ENCODE results near the gene MRPL9. TPM values are rescaled to one million over a fixed set of nuclear protein-coding genes. Genes with fewer than 3 reads are reported as not detected.

Gene MRPL9
- 77.1 and 80.3 TPM in 2 replicates for total RNA-seq (2014; rRNA removed; shearing (Covaris generic))

DNA sequence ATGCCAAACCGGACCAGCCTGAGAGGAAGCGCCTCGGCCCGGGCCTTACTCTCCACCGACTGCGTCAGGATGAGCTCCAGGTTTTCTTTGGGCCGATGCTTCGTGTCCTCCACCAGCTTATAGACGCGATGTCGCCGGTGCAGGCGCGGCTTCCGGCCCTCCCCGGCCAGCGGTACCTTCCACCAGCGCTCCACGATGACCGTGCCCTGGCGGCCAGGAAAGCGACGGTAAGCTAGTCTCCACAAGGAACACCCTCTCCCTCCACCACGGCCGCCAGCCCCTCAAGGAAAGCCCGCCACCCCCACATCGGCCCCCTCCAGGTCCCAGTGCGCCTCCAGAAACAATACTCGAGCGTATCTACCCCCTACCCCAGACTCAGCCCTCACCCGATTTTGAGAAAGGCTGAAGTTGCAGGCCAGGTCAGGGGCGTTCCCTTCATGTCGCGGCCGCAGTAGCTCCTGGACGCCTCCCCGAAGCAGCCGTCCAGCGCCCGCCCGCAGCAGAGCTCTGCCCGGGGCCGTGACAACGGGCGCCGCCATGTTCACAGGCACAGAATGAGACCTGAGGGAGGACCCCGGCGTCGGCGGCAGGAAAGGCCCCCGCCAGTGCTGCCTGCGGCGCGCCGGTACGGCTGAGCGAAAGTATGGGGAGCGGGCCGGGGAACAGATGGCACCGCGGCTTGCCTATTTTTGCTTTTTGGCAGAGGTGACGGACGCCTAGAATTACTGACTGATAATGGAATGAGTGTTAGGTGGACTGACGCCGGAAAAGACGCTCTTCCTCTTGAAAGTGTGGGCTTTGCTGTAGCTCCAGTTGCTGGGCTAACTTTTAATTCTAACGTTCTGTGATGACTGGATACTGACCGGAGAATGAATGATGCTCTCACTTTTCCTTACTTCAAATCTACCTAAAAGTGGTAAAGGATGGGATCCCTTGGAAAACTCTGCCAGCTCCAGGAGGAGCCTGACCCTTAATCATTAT, at the start of gene MRPL9:
Gene MRPL9, minus strand, starts transcription at position 556 of the 981 bp plus-strand sequence. Its CDS starts 17 bp downstream, at position 539.
- Histone ChIP-seq H3K36me3 (peaks cover 9% of the 10 kb centered on the region; the same call in 1 of the 2 replicates), H3K9me3 (replicated peaks) (no peaks in the 10 kb centered on the region), H3K27ac (peak within 1 kb of the TSS; percentile 64), H3K4me1 (peaks cover 4% of the 10 kb centered on the region; the same call in 1 of the 2 replicates), H3K27me3 (no peaks in the 10 kb centered on the region), H3K4me3 (peak within 1 kb of the TSS; percentile 86)
- DNase-seq = peak; percentile 87

GRCh38 chr1:151811181-151811580, 47.9 kb upstream of the MRPL9 start:
- H3K4me1 ChIP-seq = 0 out of 2 replicates have a peak, but pooled peaks cover 2% of the 10 kb centered on the region
- H3K9me3 ChIP-seq (replicated peaks) = no peaks in the 10 kb centered on the region
- DNase-seq = no peak
- no peak overlapping the region for H3K27ac ChIP-seq
- H3K27me3 ChIP-seq = no peaks in the 10 kb centered on the region
- H3K4me3 ChIP-seq = no peak overlapping the region
- no peaks in the 10 kb centered on the region for H3K36me3 ChIP-seq

DNA sequence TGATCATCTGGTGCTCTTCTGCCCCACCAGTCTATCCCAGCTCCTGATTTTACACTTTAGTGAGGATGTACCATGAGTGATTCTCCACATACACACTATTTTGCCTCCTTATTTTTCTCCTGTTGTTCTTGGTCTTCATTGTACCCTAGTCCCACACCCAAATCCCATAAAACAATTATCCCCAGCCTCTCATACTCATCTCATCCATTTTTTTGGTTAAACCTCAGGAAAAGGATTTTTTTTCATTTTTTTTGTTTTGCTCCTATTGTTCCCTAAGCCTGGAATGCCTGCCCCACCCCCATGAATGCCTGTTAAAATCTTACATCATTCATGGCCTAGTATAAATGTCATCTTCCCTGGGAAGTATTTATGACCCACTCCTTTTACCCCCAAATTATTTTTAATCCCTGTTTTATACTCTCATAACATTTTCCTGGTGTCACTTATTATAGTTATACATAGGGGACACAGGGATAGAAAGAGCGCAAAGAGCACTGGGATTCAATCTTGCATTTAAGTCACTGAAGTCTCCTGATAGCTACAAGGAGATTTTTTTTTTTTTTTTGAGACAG, 46.8 kb upstream of the MRPL9 start:
- DNase-seq = no peak
- Histone ChIP-seq H3K36me3 (no peaks in the 10 kb centered on the region), H3K4me3 (no peak overlapping the region), H3K27me3 (no peaks in the 10 kb centered on the region), H3K4me1 (0 out of 2 replicates have a peak, but pooled peaks cover 2% of the 10 kb centered on the region), H3K27ac (no peak overlapping the region), H3K9me3 (replicated peaks) (no peaks in the 10 kb centered on the region)

GRCh38 chr1:151809290-151809984, 46.1 kb upstream of the MRPL9 start:
- H3K27ac ChIP-seq = no peak overlapping the region
- DNase-seq = no peak
- H3K9me3 ChIP-seq (replicated peaks) = no peaks in the 10 kb centered on the region

DNA sequence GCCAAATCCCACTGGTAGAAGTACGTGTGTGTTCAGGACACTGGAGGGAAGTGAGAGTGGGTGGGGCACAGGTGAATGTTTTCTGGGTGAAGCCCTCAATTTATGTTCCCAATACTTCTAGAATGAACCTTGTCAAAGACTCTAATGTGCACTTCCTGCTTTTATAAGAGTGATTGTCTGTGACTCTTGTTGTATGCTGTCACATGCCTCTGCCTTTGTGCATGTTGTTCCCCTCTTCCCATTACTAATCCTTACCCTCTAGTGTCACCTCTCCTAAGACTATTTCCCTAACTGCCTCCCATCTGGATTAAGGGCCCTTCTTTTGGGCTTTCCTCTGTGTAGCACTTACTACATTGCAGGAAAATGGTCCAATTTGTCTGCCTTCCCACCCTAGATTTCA, 44.5 kb upstream of the MRPL9 start:
- H3K27me3 ChIP-seq = 0 out of 2 replicates have a peak, but pooled peaks cover 4% of the 10 kb centered on the region
- H3K27ac ChIP-seq = no peak overlapping the region
- no peaks in the 10 kb centered on the region for H3K9me3 ChIP-seq (replicated peaks)
- H3K4me3 ChIP-seq = no peak overlapping the region
- 0 out of 2 replicates have a peak, but pooled peaks cover 2% of the 10 kb centered on the region for H3K4me1 ChIP-seq
- DNase-seq = no peak
- H3K36me3 ChIP-seq = no peaks in the 10 kb centered on the region

More at GRCh38 chr1:151809290-151809984, 46.1 kb upstream of the MRPL9 start:
- H3K36me3 ChIP-seq = no peaks in the 10 kb centered on the region
- no peak overlapping the region for H3K4me3 ChIP-seq
- no peaks in the 10 kb centered on the region for H3K27me3 ChIP-seq
- H3K4me1 ChIP-seq = 0 out of 2 replicates have a peak, but pooled peaks cover 2% of the 10 kb centered on the region

GRCh38 chr1:151807131-151807530, 43.8 kb upstream of the MRPL9 start:
- Histone ChIP-seq H3K9me3 (replicated peaks) (no peaks in the 10 kb centered on the region), H3K4me3 (no peak overlapping the region), H3K27ac (no peak overlapping the region), H3K4me1 (0 out of 2 replicates have a peak, but pooled peaks cover 2% of the 10 kb centered on the region), H3K27me3 (0 out of 2 replicates have a peak, but pooled peaks cover 7% of the 10 kb centered on the region), H3K36me3 (no peaks in the 10 kb centered on the region)
- DNase-seq = no peak

GRCh38 chr1:151806170-151806569, 42.9 kb upstream of the MRPL9 start:
- H3K9me3 ChIP-seq (replicated peaks) = no peaks in the 10 kb centered on the region
- H3K27me3 ChIP-seq = 0 out of 2 replicates have a peak, but pooled peaks cover 10% of the 10 kb centered on the region
- no peak overlapping the region for H3K27ac ChIP-seq
- H3K4me1 ChIP-seq = no peaks in the 10 kb centered on the region
- no peak for DNase-seq
- H3K36me3 ChIP-seq = no peaks in the 10 kb centered on the region
- H3K4me3 ChIP-seq = no peak overlapping the region

- Histone ChIP-seq H3K27me3 (peaks cover 14% of the 10 kb centered on the region; the same call in 1 of the 2 replicates), H3K4me1 (no peaks in the 10 kb centered on the region), H3K27ac (no peak within 1 kb of the TSS), H3K9me3 (replicated peaks) (no peaks in the 10 kb centered on the region), H3K4me3 (no peak within 1 kb of the TSS), H3K36me3 (no peaks in the 10 kb centered on the region)
- no peak for DNase-seq
These were observed 41.9 kb upstream of the MRPL9 start, which contains the start of gene LINGO4 for GRCh38 chr1:151805066-151805820. Gene LINGO4 (minus strand): TSS chr1:151805419. CDS start chr1:151802704, 2,715 bp downstream.

DNA sequence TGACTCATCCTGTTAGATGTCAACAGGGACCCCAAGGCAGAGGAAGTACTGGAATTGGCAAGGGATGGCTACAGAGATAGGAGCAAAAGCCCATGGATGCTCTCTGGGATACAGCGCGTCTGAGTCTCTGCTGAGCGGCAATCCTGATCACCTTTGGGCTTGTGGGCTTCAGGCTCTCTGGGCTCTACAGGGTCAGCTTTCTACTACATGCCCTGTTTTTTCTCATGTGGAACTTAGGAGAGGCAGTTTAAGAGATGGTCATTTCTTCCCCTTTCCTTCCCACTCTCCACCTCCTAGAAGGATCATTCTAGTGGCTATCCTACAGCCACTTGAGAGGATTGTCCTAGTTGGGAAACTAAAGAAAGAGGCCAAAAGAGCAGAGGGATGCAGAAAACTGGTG, 40.6 kb upstream of the MRPL9 start:
- Histone ChIP-seq H3K27ac (no peak overlapping the region), H3K4me3 (no peak overlapping the region), H3K27me3 (peaks cover 14% of the 10 kb centered on the region; the same call in 1 of the 2 replicates), H3K36me3 (no peaks in the 10 kb centered on the region), H3K4me1 (no peaks in the 10 kb centered on the region), H3K9me3 (replicated peaks) (no peaks in the 10 kb centered on the region)
- no peak for DNase-seq

- no peak overlapping the region for H3K4me3 ChIP-seq
- no peak overlapping the region for H3K27ac ChIP-seq
- H3K9me3 ChIP-seq (replicated peaks) = no peaks in the 10 kb centered on the region
- peaks cover 20% of the 10 kb centered on the region; the same call in 1 of the 2 replicates for H3K27me3 ChIP-seq
- no peaks in the 10 kb centered on the region for H3K36me3 ChIP-seq
- DNase-seq = no peak
- H3K4me1 ChIP-seq = no peaks in the 10 kb centered on the region
These were observed 39.9 kb upstream of the MRPL9 start for GRCh38 chr1:151803164-151803563.

DNA sequence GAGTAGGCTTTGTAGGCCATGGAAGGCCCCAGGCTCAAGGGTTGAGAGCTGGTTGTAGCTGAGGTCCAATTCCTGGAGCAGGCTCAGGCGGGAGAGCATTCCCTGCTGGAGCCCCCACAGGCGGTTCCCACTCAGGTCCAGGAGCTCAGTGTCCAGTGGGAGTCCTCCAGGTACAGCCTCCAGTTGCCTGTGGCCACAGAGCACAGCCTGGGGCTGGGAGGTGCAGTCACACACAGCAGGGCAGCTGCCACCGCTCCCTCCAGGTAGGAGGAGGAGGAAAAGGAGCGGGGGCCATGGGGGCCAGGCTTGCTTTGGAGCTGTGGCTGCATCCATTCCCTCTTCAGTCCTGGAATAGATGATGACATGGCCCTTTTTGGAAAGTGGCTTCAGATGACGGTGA, 39.1 kb upstream of the MRPL9 start:
- H3K36me3 ChIP-seq = no peaks in the 10 kb centered on the region
- no peaks in the 10 kb centered on the region for H3K9me3 ChIP-seq (replicated peaks)
- H3K27ac ChIP-seq = no peak overlapping the region
- peaks cover 20% of the 10 kb centered on the region; the same call in 1 of the 2 replicates for H3K27me3 ChIP-seq
- H3K4me1 ChIP-seq = no peaks in the 10 kb centered on the region
- no peak for DNase-seq
- no peak overlapping the region for H3K4me3 ChIP-seq

DNA sequence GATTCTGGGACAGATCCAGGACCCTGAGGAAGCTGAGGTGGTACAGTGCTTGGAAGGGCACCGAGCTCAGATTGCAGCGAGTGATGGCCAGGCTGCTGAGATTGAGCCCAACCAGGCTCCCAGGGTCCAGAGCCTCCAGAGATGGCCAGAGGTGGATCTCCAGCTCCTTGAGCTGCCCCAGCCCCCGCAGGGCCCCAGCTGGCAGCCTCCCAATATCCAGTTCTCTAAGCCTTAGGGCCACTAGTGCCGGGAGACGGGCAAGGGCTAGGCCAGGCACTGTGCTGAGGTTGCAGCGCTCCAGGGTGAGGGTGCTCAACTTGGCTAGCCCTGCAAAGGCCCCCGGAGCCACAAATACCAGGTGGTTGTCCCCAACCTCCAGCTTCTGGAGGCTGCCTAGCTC, 38.5 kb upstream of the MRPL9 start:
- Histone ChIP-seq H3K27ac (no peak overlapping the region), H3K36me3 (no peaks in the 10 kb centered on the region), H3K4me3 (no peak overlapping the region), H3K4me1 (no peaks in the 10 kb centered on the region), H3K27me3 (peaks cover 20% of the 10 kb centered on the region; the same call in 1 of the 2 replicates), H3K9me3 (replicated peaks) (no peaks in the 10 kb centered on the region)
- DNase-seq = no peak

DNA sequence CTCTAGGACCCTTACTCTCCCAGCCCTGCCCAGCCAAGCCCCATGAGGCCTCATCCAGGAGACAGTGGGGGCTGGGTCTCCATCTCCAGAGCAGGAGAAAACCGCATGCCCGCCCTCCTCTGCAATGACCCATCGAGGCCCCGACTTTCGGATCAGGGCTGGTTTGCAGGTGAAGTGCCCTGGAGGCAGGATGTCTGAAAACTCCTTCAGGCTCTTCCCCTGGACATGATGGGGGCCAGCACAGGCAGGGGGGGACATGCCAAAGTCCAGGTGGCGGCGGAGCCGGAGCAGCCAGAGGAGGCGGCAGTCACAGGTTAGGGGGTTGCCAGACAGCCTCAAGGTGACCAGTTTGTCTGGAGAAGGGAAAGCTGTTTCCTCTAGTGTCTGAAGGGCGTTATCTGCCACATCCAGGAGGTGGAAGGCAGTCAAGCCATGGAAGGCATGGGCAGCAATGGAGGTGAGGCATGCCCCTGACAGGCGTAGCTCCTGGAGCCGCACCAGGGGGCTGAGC, 38.1 kb upstream of the MRPL9 start:
- H3K9me3 ChIP-seq (replicated peaks) = no peaks in the 10 kb centered on the region
- H3K4me1 ChIP-seq = no peaks in the 10 kb centered on the region
- H3K4me3 ChIP-seq = no peak overlapping the region
- H3K27me3 ChIP-seq = peaks cover 20% of the 10 kb centered on the region; the same call in 1 of the 2 replicates
- no peak overlapping the region for H3K27ac ChIP-seq
- no peak for DNase-seq
- H3K36me3 ChIP-seq = no peaks in the 10 kb centered on the region
